CD4-positive, alpha-beta T cell treated with Interleukin-6 at 100 ng/mL for 8 hours (primary cell): Measurements from ENCODE around the gene CABLES2.

Experiments used
- DNase-seq: peaks from one replicate; pipeline ENCODE4 v3.0.0-alpha.2; 2020; ENCODE audit warnings: mixed read lengths, low spot score

Gene CABLES2, protein sequence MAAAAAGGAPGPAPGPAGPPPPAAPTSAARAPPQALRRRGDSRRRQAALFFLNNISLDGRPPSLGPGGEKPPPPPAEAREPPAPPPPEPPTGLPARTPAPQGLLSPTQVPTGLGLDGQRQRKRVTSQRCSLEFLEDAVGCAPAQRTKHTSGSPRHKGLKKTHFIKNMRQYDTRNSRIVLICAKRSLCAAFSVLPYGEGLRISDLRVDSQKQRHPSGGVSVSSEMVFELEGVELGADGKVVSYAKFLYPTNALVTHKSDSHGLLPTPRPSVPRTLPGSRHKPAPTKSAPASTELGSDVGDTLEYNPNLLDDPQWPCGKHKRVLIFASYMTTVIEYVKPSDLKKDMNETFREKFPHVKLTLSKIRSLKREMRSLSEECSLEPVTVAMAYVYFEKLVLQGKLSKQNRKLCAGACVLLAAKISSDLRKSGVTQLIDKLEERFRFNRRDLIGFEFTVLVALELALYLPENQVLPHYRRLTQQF

DNA sequence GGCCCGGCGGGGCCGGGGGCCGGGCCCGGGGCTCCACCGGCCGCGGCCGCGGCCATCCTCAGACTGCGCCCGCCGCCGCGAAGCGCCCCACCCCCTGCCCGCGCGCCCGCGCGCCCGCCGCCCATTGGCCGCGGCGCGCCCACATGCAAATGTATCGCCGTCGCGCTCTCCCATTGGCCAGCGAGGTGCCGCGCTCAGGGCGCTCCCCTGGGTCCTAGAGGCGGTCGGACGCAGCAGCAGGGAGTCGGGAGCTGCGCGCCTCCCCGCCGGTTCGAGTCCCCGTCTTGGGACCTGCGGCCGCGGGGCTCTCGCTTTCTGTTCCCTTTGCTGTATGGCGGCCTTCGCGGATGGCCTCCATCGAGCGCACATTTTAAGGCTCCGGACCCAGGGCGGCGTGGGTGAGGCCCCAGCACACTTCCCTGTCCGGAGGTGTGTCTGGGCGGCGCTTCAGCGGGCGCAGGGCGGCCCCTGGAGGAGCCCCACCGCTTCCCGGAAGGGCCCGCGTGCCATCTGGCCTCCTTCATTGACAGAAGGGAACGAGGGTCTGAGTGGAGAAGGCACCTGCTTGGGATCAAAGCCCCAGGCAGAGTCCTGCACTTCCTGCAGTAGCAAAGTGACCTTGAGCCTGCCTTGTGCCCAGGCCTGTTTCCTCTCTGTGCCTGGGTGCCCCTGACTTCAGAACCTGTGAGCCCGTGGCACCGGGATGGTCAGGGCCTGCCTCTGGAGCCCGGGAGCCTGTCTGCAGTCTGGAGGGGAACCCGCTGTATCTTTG is at the start of gene CABLES2:
CABLES2 (minus strand) TSS at position 65 of the 772 bp plus-strand sequence; CDS start at position 56, 9 bp downstream.
- peak; percentile 90 for DNase-seq

GRCh38 chr20:62455929-62456328 is 48.8 kb upstream of the CABLES2 start:
- DNase-seq = no peak

GRCh38 chr20:62454904-62455636 is 48.0 kb upstream of the CABLES2 start:
- no peak for DNase-seq

- DNase-seq = no peak
Measured at GRCh38 chr20:62453186-62453808, 46.2 kb upstream of the CABLES2 start.

DNA sequence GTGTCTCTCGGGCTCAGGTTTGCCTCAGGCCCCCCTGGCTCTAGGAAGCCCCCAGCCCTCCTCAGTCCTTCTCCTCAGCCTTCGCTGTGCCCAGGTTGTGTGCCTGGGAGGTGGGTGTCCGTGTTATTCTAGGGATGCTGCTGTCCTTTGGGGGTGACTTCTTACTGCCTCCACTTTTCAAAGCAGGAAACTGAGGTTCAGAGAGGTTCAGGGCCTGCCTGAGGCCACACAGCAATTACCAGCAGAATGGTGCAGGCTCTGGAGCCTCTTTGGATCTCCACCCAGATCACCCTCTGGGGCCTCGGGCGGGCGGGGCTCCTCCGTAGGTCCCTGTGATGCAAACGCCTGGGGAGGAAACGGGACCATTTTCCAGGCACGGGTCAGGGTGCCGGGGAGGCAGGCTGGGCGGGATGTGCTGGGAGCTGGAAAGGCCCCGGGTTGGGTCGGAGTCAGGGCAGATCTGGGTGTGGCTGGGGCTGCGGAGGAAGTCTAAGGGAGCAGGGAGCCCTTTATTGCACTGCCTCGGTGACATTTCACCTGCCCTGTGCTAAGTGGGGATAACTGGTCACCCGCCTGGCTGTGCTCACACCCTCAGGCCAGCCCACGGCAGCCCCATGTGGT is 45.5 kb upstream of the CABLES2 start:
- no peak for DNase-seq

GRCh38 chr20:62451970-62452369 is 44.9 kb upstream of the CABLES2 start:
- no peak for DNase-seq

DNA sequence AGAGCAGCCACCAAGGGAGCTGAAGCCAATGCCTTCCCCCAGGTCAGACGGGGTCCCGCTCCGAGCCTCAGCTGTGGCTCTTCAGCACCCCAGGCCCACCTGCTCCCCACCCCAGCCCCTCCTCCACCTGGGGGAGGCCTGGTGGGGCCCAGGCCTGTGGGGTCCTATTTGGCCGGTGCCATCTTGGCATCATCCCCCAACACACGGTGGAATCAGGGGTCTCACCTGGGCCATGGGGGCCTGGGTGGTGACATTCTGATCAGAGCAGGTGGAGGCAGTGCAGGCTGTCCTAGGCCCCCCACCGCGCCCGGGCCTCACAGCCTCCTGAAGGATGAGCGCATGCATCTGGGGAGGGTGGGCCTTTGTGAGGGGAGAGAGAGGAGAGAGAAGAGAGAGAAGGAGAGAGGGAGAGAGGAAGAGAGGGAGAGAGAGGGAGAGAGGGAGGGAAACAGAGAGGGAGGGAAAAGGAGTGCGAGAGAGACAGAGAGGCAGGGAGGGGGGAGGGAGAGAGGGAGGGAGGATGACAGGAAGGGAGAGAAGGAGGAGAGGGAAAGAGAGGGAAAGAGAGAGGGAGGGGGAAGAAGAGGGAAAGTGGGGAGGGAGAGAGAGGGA is 44.2 kb upstream of the CABLES2 start:
- no peak for DNase-seq

DNA sequence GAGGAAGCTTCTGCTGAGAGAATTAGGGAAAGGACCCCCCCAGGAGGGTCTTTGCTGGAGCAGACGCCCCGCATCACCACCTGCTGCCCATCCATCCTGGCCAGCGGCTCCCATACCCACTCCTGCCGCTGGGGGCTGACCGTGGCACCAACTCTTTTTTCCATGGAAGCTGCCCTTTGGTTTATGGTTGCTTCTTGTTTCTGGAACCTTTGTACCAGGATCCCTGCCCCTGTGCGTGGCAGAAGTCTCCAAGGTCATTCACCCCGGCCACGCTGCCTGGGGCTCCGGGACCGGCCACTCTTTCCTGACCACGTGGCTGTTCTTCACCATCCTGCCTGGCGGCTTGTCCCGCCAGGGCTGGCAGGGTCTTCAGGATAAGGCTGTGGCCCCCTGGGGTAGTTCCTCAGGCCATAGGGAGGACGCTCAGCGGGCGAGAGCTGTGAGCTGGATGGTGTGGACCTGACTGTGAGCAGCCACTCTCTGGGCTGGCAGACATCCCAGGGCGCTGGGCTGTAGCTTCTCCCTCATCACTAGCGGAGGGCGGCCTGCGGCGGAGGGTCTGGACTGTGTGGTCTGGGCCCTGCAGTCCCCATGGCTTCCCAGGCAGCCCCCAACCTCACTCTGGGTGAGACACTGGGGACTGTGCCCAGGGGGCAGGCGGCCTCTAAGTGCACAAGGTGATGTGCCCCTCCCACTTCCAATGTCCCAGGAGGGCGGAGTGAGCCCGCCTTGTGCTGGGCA is 43.0 kb upstream of the CABLES2 start:
- no peak for DNase-seq

- no peak for DNase-seq
Measured at GRCh38 chr20:62448788-62449187, 41.7 kb upstream of the CABLES2 start.

GRCh38 chr20:62448038-62448437 is 41.0 kb upstream of the CABLES2 start:
- no peak for DNase-seq

DNA sequence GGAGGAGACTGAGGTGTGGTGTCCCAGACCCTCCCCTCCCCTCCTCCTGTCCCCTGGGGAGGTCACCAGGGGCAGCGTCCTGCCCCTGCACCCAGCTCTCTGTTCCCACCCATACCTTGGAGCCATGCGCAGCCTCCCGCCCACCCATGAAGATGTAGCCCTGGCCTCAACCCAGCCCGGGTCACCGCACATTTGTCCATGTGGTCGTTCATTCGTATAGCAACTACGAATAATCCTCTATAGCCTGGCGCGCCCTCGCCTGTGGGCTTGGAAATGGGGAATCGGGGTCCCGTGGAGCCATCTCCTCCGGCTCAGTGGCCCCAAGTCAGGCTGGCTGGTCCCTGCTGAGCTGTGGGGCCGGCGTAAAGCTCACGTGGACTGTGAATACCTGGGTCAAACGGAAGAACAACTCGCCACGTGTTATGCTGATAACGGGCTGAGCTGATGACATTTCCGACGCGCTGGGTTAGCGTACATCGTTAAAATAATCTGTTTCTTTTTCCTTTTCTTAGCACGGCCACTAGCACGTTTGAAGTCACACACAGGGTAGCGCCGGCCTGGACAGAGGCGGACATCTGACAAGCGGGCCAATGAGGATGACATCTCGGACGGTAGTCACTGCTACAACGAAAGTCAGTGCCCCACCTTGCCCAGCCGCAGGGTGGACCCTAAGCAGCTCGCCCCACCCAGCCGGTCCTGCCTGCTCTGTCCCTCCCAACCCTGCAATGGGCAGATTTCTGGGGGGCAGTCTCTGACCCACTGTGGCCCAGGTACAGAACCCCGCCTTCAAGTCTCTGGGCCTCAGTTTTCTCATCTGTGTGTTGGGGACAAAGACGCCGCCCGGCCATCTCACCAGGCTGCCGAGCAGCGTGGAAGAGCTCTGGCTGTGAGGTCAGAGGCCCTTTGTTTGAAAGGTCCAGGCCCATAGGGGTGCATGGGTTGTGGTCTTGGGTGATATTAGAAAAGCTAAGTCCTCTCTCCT is 40.1 kb upstream of the CABLES2 start:
- DNase-seq = no peak

DNA sequence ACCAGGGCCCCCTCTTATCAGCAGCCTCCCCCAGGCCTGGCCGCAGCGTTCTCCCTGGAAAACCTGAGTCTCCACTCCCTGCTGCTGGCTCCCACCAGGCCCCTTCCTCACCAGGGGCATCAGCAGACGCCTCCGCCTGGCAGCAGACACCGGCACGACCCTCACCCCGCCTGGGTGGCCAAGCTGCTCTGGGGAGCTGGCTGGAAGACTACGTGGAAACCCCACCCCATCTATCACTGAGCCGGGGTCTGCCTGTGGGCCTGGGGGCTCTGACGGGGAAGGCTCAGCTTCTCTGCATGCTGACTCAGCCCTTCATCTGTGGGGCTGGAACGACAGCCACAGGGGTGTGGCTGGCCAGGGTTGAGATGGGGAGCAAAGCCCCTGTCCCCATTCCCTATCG is 39.4 kb upstream of the CABLES2 start:
- DNase-seq = no peak

DNA sequence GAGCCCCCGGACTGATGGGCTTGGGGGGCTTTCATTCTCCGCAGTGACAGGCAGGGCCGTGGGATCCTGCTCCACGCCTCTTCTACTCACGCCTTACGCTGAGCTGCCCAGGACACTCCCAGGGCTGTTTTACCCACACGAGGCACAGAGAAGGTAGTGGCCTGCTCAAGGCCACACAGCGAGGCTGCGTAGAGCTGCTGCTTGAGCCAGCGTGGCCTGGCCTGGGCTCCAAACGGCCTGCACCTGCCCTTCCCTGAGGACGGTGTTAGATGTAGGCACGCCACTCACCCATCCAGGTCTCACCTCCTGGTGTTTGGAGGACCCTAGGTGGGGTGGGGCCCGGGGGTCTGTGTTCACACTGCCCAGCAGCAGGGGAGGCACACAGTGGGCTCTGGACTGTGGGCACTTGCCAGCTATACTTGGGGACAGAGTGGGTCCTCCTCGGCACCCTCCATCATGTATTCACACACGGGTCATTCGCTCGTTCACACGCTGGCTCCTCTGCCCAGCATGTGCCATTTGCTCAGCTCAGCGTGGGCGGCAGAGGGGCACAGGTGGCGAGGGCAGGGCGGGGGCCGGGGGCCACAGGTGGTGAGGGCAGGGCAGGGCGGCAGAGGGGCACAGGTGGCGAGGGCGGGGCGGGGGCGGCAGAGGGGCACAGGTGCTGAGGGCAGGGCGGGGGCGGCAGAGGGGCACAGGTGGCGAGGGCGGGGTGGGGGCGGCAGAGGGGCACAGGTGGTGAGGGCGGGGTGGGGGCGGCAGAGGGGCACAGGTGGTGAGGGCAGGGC is 38.7 kb upstream of the CABLES2 start:
- no peak for DNase-seq

DNA sequence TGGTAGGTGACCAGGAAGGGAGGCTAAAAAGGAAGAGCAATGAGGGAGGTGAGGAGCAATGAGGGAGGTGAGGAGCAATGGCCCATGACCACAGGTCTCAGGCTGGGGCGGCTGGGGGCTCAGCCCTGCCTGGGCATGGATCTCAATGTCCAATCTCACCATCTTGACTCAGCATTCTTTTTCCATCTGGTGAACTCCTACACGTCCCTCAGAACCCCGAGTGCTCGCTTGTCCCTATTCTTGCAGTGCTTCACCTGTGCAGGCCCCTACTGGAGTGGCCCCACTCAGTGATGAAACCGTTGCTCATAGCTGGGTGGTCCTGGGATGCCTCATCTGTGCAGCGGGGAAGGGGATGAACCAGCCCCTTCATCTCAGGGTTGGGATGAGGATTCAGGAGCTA is 37.2 kb upstream of the CABLES2 start:
- DNase-seq = no peak

DNA sequence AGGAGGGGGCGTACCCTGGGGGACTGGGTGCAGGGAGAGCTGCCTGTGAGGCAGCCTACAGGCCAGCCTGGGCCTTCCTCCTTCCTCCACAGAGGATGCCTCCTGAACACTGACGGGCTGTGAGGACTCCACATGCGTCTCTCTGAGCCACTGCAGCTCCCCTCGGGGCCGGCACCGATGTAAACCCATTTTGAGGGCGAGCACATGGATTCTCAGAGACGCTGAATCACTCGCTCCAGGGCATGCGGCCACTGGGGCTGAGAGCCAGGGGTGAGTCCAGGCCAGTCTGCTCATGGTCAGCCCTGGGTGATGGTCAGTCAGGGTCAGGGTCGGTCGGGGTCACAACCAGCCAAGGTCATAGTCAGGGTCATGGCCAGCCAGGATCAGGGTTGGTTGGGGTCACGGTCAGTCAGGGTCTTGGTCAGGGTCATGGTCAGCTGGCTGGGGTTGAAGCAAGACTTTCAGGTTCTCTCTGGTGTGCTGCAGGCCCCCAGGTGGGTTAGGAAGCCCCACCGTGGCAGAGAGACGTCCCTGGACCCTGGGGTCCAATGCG is 35.0 kb upstream of the CABLES2 start:
- no peak for DNase-seq

GRCh38 chr20:62439218-62439617 is 32.1 kb upstream of the CABLES2 start:
- DNase-seq = no peak

- DNase-seq = no peak
Measured at GRCh38 chr20:62437927-62438326, 30.8 kb upstream of the CABLES2 start.

- DNase-seq = no peak
Measured at GRCh38 chr20:62437496-62437895, 30.4 kb upstream of the CABLES2 start.
